ENCODE measurements around the gene CTXN3.

Gene CTXN3

DNA sequence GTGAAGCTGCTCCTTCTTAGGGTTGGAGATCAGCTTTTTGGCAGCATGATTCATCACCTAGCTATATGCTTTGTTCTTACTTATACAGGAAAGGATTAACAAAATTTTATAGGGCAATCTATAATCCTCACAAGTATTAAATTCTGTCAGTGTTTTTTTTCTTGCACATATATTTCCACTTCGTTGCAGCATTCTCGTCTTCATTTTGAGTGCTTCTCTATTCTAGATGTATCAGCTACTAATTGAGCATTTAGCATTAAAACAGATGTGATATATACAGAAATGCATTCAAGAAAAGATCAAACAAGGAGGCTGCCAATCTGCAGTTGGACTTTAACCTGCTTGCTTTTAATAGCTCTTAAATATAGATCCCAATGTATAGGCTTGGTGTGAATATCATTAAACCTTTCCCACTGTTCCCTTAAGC, 3.6 kb upstream of the CTXN3 start:
- DNase-seq (ENCODE audit: low spot score), result no peak
- in situ Hi-C loops (cut with MboI; ENCODE audit: low pct_unique_long_range_greater_than_20kb, low sequenced_read_pairs, unreplicated experiment), result no loop called here
- TF ChIP-seq, protein P1, sequence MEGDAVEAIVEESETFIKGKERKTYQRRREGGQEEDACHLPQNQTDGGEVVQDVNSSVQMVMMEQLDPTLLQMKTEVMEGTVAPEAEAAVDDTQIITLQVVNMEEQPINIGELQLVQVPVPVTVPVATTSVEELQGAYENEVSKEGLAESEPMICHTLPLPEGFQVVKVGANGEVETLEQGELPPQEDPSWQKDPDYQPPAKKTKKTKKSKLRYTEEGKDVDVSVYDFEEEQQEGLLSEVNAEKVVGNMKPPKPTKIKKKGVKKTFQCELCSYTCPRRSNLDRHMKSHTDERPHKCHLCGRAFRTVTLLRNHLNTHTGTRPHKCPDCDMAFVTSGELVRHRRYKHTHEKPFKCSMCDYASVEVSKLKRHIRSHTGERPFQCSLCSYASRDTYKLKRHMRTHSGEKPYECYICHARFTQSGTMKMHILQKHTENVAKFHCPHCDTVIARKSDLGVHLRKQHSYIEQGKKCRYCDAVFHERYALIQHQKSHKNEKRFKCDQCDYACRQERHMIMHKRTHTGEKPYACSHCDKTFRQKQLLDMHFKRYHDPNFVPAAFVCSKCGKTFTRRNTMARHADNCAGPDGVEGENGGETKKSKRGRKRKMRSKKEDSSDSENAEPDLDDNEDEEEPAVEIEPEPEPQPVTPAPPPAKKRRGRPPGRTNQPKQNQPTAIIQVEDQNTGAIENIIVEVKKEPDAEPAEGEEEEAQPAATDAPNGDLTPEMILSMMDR (IDR thresholded peaks at IDR 0.05; ENCODE audit: extremely low read depth, insufficient read depth, missing control alignments), result no peak

DNA sequence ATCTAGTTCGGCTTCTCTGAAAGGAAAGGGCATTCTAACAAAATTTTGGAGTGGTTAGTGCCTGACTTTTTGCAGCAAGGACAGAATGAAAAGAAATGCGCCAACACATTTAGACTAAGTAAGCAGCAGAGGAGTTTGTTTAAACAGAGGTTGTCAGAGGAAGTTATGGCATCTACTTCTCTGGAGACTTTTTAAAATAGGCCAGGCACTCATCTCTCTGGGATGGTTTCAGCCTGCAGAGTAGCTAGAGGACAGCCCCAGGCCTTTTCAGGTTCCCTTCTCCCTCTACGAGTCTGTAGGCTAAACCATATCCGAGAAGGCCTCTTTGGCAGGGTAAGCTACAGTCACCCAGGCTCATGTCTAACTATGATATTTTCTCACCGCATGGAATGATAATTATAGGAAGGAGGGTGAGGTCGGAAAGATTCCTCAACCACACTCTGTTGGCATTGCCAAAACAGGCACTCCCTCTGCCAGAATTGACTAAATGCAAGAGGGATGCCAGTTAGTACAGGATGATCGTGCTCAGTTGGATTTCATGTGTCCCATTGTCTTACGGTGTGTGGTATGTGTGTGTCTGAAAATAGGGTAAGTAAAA, 1.4 kb upstream of the CTXN3 start:
- TF ChIP-seq, protein P1 (IDR thresholded peaks at IDR 0.05; ENCODE audit: extremely low read depth, insufficient read depth, missing control alignments), result no peak
- no peak for DNase-seq (ENCODE audit: low spot score)
- in situ Hi-C loops (cut with MboI; ENCODE audit: low pct_unique_long_range_greater_than_20kb, low sequenced_read_pairs, unreplicated experiment), result no loop called here

DNA sequence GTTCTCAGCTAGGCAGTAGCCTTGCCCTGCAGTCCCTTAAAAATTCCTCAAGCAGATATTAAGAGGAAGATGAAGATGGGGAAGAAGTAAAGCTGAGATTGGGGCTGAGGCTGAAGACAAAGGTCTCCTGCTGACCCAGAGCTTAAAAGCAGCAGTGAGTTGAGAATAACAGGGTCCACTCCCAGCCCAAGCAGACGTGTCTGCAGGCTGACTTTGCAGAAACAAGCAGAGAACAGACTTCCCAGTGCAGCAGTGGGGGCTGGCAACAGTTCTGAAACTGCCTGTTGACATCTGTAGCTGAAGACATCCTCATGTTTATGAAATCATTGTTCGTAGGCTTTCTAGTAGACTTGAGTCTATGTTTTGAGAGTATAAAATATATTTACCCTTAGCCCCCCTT, 1.1 kb downstream of the CTXN3 start:
- TF ChIP-seq, protein P1 (IDR thresholded peaks at IDR 0.05; ENCODE audit: extremely low read depth, insufficient read depth, missing control alignments), result no peak
- in situ Hi-C loops (cut with MboI; ENCODE audit: low pct_unique_long_range_greater_than_20kb, low sequenced_read_pairs, unreplicated experiment), result no loop called here
- no peak for DNase-seq (ENCODE audit: low spot score)

DNA sequence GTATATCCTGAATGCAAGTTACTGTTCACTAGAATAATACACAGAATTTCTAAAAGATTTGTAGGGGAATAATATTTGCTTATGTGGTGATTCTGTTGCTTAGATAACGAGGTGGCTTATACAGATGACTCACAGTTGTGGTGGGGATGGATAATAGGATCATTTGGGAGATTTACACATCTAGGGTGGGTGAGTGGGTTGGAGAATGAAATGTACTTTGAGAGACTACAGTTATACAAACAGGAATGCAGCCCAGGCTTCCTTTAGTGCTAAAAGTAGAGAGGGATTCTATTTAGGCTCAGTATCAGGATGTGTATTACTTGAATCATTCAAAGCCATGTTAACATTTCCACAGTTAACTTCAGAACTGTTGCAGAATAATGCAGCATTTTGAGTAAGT, 1.8 kb downstream of the CTXN3 start:
- in situ Hi-C loops (cut with MboI; ENCODE audit: low pct_unique_long_range_greater_than_20kb, low sequenced_read_pairs, unreplicated experiment), result no loop called here
- no peak for DNase-seq (ENCODE audit: low spot score)
- TF ChIP-seq, protein P1 (IDR thresholded peaks at IDR 0.05; ENCODE audit: extremely low read depth, insufficient read depth, missing control alignments), result no peak

DNA sequence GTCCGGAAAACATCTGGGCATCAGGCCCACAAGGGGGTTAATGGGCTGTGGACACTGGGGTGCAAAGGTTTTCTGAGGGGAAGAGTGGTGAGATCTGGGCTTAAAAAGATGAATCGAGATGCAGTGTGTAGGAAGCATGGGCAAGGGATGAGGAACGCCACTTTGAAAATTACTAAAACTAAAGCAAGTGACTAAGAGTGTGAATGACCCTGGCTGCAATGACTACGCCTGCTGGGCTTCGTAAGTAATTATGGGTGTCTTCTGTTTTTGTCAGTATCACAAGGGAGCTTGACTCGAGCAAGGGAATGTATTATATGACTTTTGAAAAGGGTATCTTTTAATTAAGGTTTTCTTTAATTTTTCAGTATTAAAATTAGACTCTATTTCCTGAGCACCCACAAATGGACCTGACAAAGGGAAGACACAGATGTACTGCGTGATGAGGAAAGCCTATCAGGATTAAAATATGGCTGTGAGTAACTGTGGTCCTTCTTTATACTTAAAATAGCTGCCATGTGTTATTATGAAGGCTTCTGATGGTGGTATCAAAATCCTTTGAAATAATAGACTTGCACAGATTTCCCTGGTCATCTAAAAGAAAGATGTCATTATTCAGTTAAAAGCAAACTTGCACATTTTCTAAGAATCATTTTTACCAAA, 4.2 kb downstream of the CTXN3 start:
- DNase-seq (ENCODE audit: low spot score), result no peak
- in situ Hi-C loops (cut with MboI; ENCODE audit: low pct_unique_long_range_greater_than_20kb, low sequenced_read_pairs, unreplicated experiment), result no loop called here
- TF ChIP-seq, protein P1 (IDR thresholded peaks at IDR 0.05; ENCODE audit: extremely low read depth, insufficient read depth, missing control alignments), result no peak

DNA sequence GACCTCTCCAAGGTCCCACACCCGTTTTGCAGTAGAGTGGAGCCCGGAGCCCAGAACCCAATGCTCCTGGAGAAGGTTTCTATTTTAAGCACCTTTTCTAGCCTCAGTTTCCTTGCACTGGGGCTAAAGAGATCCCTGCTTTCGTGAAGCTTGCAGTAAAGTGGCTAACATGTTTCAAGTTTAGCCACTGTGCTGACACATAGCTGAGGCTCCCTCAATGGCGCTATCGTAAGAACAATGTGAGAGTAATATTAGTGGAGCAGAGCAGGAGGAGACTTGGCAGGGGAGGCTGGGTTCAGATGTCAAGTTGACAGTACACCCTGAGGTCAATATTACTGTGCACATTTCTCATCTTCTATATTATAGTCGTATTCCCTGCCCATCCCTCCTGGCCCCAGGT, 7.9 kb downstream of the CTXN3 start:
- no peak for DNase-seq (ENCODE audit: low spot score)
- TF ChIP-seq, protein P1 (IDR thresholded peaks at IDR 0.05; ENCODE audit: extremely low read depth, insufficient read depth, missing control alignments), result no peak
- in situ Hi-C loops (cut with MboI; ENCODE audit: low pct_unique_long_range_greater_than_20kb, low sequenced_read_pairs, unreplicated experiment), result no loop called here
